HAP-1 (cell line): ENCODE results near the gene MATN1.

Experiments
- DNase-seq, 2 experiments: peaks; one replicate each; pipeline ENCODE4 v3.0.0-alpha.2; 2016 to 2020; ENCODE audit warnings: low spot score in 2 of 2
- H3K27me3 ChIP-seq: fragments of 250-450 bp; sonication (Bioruptor Pico); 2 replicates; pipeline ENCODE4 v1.5.1; 2020; ENCODE audit warnings: low read depth, mild to moderate bottlenecking, moderate library complexity
- H3K36me3 ChIP-seq: fragments of 250-450 bp; sonication (Bioruptor Pico); replicated peaks from 2 replicates; pipeline ENCODE4 v1.5.1; 2020; ENCODE audit warnings: mild to moderate bottlenecking
- H3K4me1 ChIP-seq: fragments of 250-450 bp; sonication (Bioruptor Pico); 2 replicates; pipeline ENCODE4 v1.5.1; 2020; ENCODE audit warnings: mild to moderate bottlenecking
- H3K4me3 ChIP-seq: fragments of 250-450 bp; sonication (Bioruptor Pico); 2 replicates; pipeline ENCODE4 v1.5.1; 2020; ENCODE audit warnings: mild to moderate bottlenecking, moderate library complexity
- H3K9me3 ChIP-seq: fragments of 250-450 bp; sonication (Bioruptor Pico); 2 replicates; pipeline ENCODE4 v1.5.1; 2020; ENCODE audit warnings: mild to moderate bottlenecking, moderate library complexity
- in situ Hi-C: fragments of 300-500 bp; cut with MboI; formaldehyde crosslinking; loops from 3 replicates; pipeline ENCODE4 v1.14.3; 2020; ENCODE audit warnings: low sequenced_read_pairs, inconsistent platforms, mixed read lengths

Gene MATN1

DNA sequence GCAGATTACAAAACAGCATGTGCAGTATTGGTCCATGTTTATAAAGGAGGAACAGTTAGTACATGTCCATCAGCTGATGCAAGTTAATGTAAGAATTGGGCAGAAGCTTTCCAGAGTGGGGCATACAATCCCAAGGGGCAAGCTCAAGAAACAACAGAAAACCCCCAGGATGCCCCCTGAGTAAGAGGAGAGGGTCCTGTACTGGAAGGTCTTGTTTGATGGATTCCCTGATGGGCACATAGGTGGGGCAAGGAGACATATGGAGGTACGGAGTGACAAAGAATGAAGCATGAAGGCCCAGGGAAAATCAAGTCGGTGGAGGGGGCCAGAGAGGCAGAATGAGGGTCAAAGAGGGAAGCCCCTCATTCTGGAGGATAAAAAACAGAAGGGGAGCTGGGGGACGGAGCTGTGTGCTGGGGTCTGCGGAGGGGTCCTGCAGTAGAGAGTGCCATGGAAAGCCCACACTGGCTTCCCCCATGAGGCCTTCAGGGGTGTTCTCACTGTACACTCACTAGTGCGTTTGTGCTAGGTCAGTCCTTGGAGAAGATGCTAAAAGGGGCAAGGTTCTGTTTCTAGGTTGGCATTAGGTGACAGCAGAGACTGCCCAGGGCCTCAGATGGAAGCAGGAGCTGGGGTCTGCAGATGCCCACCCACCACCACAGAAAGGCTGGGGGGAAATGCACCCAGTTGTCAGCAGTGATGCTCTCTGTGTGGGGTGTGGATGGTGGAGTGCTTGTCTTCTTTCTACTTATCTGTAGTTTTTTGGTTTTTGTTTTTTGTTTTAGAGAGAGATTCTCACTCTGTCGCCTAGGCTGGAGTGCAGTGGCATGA is 12.5 kb upstream of the MATN1 start:
- DNase-seq = no peak
- H3K27me3 ChIP-seq = no peaks in the 10 kb centered on the region
- H3K9me3 ChIP-seq = no peaks in the 10 kb centered on the region
- no peak overlapping the region for H3K4me3 ChIP-seq
- H3K36me3 ChIP-seq = no peaks in the 10 kb centered on the region
- in situ Hi-C loops = no loop called here
- H3K4me1 ChIP-seq = no peaks in the 10 kb centered on the region

GRCh38 chr1:30735124-30735523 is 11.7 kb upstream of the MATN1 start:
- no peak for DNase-seq
- Histone ChIP-seq H3K9me3 (no peaks in the 10 kb centered on the region), H3K4me3 (no peak overlapping the region), H3K36me3 (no peaks in the 10 kb centered on the region), H3K4me1 (no peaks in the 10 kb centered on the region), H3K27me3 (no peaks in the 10 kb centered on the region)
- in situ Hi-C loops = no loop called here

DNA sequence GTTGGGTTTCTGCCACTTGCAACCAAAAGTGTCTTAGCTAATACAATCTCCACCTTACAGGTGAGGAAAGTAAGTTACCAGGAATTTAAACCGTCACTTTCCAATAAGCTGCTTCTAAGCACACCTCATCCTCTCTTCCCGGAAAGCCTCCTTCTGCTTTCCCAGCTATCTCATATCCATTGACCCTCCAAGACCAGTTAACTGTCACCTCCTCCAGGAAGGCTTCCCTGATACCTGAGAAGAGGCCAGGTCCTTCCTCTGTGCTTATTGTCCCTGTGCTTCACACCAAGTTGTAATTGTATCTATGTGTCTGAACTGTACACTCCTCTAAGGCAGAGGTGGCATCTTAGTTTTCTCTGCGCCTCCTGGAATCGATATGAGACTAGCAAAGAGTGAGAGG is 11.2 kb upstream of the MATN1 start:
- in situ Hi-C loops = no loop called here
- no peak overlapping the region for H3K4me3 ChIP-seq
- no peak for DNase-seq
- no peaks in the 10 kb centered on the region for H3K36me3 ChIP-seq
- no peaks in the 10 kb centered on the region for H3K4me1 ChIP-seq
- no peaks in the 10 kb centered on the region for H3K27me3 ChIP-seq
- H3K9me3 ChIP-seq = no peaks in the 10 kb centered on the region

- H3K4me3 ChIP-seq = no peak overlapping the region
- H3K36me3 ChIP-seq = no peaks in the 10 kb centered on the region
- no peaks in the 10 kb centered on the region for H3K9me3 ChIP-seq
- H3K27me3 ChIP-seq = no peaks in the 10 kb centered on the region
- no peak for DNase-seq
- no peaks in the 10 kb centered on the region for H3K4me1 ChIP-seq
- in situ Hi-C loops = no loop called here
These were observed 10.7 kb upstream of the MATN1 start for GRCh38 chr1:30734106-30734505.

- in situ Hi-C loops = no loop called here
- Histone ChIP-seq H3K4me3 (no peak overlapping the region), H3K9me3 (no peaks in the 10 kb centered on the region), H3K27me3 (no peaks in the 10 kb centered on the region), H3K36me3 (no peaks in the 10 kb centered on the region), H3K4me1 (no peaks in the 10 kb centered on the region)
- no peak for DNase-seq
These were observed 10.1 kb upstream of the MATN1 start for GRCh38 chr1:30733493-30733892.

DNA sequence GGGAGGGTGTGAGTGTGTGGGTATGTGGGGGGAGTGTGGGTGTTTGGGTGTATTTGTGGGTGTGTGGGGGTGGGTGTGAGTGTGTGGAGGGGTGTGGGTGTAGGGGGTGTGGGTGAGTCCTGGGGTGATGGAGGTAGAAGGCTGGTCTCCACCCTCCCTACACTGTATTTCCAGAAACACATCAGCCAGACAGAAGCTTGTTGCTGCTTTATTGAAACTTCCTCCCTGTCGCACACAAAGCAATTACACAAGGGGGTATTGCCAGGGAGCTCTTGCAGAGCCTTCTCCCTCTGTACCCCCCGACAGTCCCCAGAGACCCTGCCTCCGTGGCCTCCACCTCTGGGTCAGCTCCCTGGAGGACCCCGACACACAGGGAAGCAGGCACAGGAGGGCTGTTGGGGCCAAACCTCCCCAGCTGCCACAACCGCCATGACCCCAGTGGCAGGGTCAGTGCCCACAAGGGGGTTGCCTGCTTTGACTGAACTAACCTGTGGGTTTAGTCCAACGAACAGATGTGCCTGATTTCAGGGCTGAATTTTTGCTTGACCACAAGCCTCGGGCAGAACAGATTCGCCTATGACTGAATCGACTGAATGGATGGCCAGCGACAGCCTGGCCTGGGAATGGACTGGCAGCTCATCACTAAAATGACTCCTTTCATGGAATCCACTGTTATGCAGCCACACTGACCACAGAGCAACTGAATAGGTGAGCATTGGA is 9.1 kb upstream of the MATN1 start:
- in situ Hi-C loops = no loop called here
- Histone ChIP-seq H3K4me3 (no peak overlapping the region), H3K36me3 (no peaks in the 10 kb centered on the region), H3K9me3 (no peaks in the 10 kb centered on the region), H3K27me3 (no peaks in the 10 kb centered on the region), H3K4me1 (no peaks in the 10 kb centered on the region)
- DNase-seq = no peak

GRCh38 chr1:30731806-30732276 is 8.5 kb upstream of the MATN1 start:
- Histone ChIP-seq H3K36me3 (no peaks in the 10 kb centered on the region), H3K27me3 (no peaks in the 10 kb centered on the region), H3K4me3 (no peak overlapping the region), H3K4me1 (no peaks in the 10 kb centered on the region), H3K9me3 (no peaks in the 10 kb centered on the region)
- in situ Hi-C loops = no loop called here
- DNase-seq = no peak

GRCh38 chr1:30731109-30731805 is 7.9 kb upstream of the MATN1 start:
- in situ Hi-C loops = no loop called here
- Histone ChIP-seq H3K9me3 (no peaks in the 10 kb centered on the region), H3K4me3 (no peak overlapping the region), H3K36me3 (no peaks in the 10 kb centered on the region), H3K27me3 (no peaks in the 10 kb centered on the region), H3K4me1 (no peaks in the 10 kb centered on the region)
- no peak for DNase-seq

GRCh38 chr1:30730346-30731108 is 7.1 kb upstream of the MATN1 start:
- Histone ChIP-seq H3K9me3 (no peaks in the 10 kb centered on the region), H3K4me3 (no peak overlapping the region), H3K36me3 (no peaks in the 10 kb centered on the region), H3K27me3 (no peaks in the 10 kb centered on the region), H3K4me1 (no peaks in the 10 kb centered on the region)
- no peak for DNase-seq
- in situ Hi-C loops = no loop called here

DNA sequence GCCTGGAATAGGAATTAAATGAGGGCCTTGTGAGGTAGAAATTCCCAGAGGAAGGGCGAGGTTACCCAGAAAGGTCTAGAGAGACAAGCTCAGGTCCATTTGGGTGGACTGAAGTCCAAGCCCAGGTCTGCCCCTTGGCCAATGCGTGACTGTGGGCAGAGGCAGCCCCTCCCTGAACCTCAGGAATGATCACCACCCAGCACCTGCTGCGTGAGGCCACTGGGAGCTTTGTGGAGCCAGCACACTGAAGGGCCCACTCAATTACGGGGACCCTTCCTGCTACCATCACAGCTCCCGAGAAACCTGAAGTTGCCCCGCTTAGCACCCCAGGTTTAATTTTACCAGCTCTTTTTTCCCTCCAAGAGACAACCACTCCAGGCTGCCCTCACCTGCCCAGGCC is 6.5 kb upstream of the MATN1 start:
- H3K4me1 ChIP-seq = no peaks in the 10 kb centered on the region
- no peaks in the 10 kb centered on the region for H3K36me3 ChIP-seq
- no peak overlapping the region for H3K4me3 ChIP-seq
- no peaks in the 10 kb centered on the region for H3K9me3 ChIP-seq
- in situ Hi-C loops = no loop called here
- no peaks in the 10 kb centered on the region for H3K27me3 ChIP-seq
- DNase-seq = no peak

GRCh38 chr1:30728832-30729638 is 5.7 kb upstream of the MATN1 start:
- Histone ChIP-seq H3K9me3 (no peaks in the 10 kb centered on the region), H3K36me3 (no peaks in the 10 kb centered on the region), H3K4me3 (no peak overlapping the region), H3K4me1 (no peaks in the 10 kb centered on the region), H3K27me3 (no peaks in the 10 kb centered on the region)
- in situ Hi-C loops = no loop called here
- no peak for DNase-seq

DNA sequence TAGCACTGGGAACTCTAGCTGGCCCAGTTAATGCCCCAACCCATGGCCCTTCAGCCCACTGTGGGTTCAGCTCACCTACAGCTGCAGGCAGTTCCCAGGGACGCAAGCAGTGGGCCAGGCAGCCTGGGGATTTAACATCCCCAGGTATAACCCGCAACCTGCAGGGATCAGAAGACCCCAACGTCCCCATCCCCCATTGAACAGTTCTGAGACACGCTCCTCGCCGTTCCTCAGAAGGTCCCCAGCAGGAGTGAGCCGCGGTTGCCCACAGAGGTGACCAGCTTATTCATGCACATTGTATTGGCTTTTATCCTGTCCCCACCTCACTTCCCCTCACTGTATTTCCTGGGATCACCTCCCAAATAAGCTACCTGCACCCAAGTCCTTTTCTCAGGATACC is 5.0 kb upstream of the MATN1 start:
- H3K4me1 ChIP-seq = no peaks in the 10 kb centered on the region
- H3K36me3 ChIP-seq = no peaks in the 10 kb centered on the region
- no peak overlapping the region for H3K4me3 ChIP-seq
- H3K9me3 ChIP-seq = no peaks in the 10 kb centered on the region
- no peak for DNase-seq
- no peaks in the 10 kb centered on the region for H3K27me3 ChIP-seq
- in situ Hi-C loops = no loop called here

- Histone ChIP-seq H3K4me3 (no peak overlapping the region), H3K36me3 (no peaks in the 10 kb centered on the region), H3K4me1 (no peaks in the 10 kb centered on the region), H3K9me3 (no peaks in the 10 kb centered on the region), H3K27me3 (no peaks in the 10 kb centered on the region)
- in situ Hi-C loops = no loop called here
- no peak for DNase-seq
These were observed 4.4 kb upstream of the MATN1 start for GRCh38 chr1:30727824-30728223.
